Colonic mucosa (tissue), 4 donors: ENCODE results near the gene PYGM. TPM values are rescaled to one million over a fixed set of nuclear protein-coding genes. Genes with fewer than 3 reads are reported as not detected.

ENCODE experiments used
- DNase-seq: peaks from one replicate; pipeline ENCODE4 v3.0.0-alpha.2; 2020
- H3K27ac ChIP-seq: fragments of 200-600 bp; one replicate; pipeline ENCODE4 v1.8.0; 2021
- H3K27me3 ChIP-seq: fragments of 200-600 bp; one replicate; pipeline ENCODE4 v1.8.0; 2021
- H3K36me3 ChIP-seq: fragments of 200-600 bp; one replicate; pipeline ENCODE4 v1.8.0; 2021
- H3K4me1 ChIP-seq: fragments of 200-600 bp; one replicate; pipeline ENCODE4 v1.8.0; 2021; ENCODE audit warnings: mild to moderate bottlenecking
- H3K4me3 ChIP-seq: fragments of 200-600 bp; one replicate; pipeline ENCODE4 v1.8.0; 2021
- H3K9ac ChIP-seq, 2 donors: one replicate each; pipeline ENCODE4 v1.7.0; 2013; ENCODE audit warnings: control low read depth in 2 of 2, low read depth in 2 of 2, low read length in 2 of 2
- H3K9me3 ChIP-seq: fragments of 200-600 bp; one replicate; pipeline ENCODE4 v1.8.0; 2021
- CTCF ChIP-seq: fragments of 200-600 bp; IDR thresholded peaks from one replicate; pipeline ENCODE4 v1.8.0; 2022; ENCODE audit warnings: antibody characterized with exemption, mild to moderate bottlenecking
- intact Hi-C: fragments of 100-400 bp; cut with DNase I; formaldehyde crosslinking; loops from one replicate; pipeline ENCODE4 v1.14.1; 2022
- total RNA-seq, 2 donors: library from RNA; stranded (reverse); fragmentation: NEBNext Ultra II Directional in 1 of 2; extraction: Animal tissue kit (Norgen Biotek cat#: 25700) in 1 of 2; gene quantifications; one replicate each; pipeline ENCODE4 v1.2.1, GENCODE V29; 2021
- donor health status: healthy.
- donor health status: DM: no; HTN: no; CAD: no.
- donor health status: DM: no; HTN: no; CAD: no.

The PYGM gene
- total RNA-seq, 2 donors from 2014 or later, result 1.6 to 2.7 TPM

- intact Hi-C loops, result no loop called here
- no peak for DNase-seq
- no peak for TF ChIP-seq CTCF
- Histone ChIP-seq H3K4me3 (no peak overlapping the region), H3K9me3 (no peaks in the 10 kb centered on the region), H3K9ac (no peak overlapping the region), H3K4me1 (peaks cover 15% of the 10 kb centered on the region), H3K36me3 (no peaks in the 10 kb centered on the region), H3K27ac (no peak overlapping the region), H3K27me3 (no peaks in the 10 kb centered on the region)
Measured at GRCh38 chr11:64800303-64801157, 40.8 kb upstream of the PYGM start.

- peaks cover 15% of the 10 kb centered on the region for H3K4me1 ChIP-seq
- H3K27me3 ChIP-seq, result no peaks in the 10 kb centered on the region
- no peak for DNase-seq
- no peak overlapping the region for H3K27ac ChIP-seq
- no peaks in the 10 kb centered on the region for H3K36me3 ChIP-seq
- no peaks in the 10 kb centered on the region for H3K9me3 ChIP-seq
- H3K9ac ChIP-seq, result no peak overlapping the region
- intact Hi-C loops, result no loop called here
- TF ChIP-seq CTCF, result no peak
- H3K4me3 ChIP-seq, result no peak overlapping the region
Measured at GRCh38 chr11:64799623-64800302, 40.0 kb upstream of the PYGM start.

- Histone ChIP-seq H3K4me3 (no peak overlapping the region), H3K27ac (no peak overlapping the region), H3K36me3 (no peaks in the 10 kb centered on the region), H3K27me3 (no peaks in the 10 kb centered on the region), H3K9ac (no peak overlapping the region), H3K4me1 (peaks cover 15% of the 10 kb centered on the region), H3K9me3 (no peaks in the 10 kb centered on the region)
- DNase-seq, result no peak
- intact Hi-C loops, result no loop called here
- TF ChIP-seq CTCF, result no peak
Measured at GRCh38 chr11:64799256-64799622, 39.5 kb upstream of the PYGM start.

GRCh38 chr11:64796757-64797541 is 37.2 kb upstream of the PYGM start:
- intact Hi-C loops, result no loop called here
- Histone ChIP-seq H3K27ac (no peak overlapping the region), H3K36me3 (no peaks in the 10 kb centered on the region), H3K9me3 (no peaks in the 10 kb centered on the region), H3K27me3 (no peaks in the 10 kb centered on the region), H3K4me1 (peaks cover 3% of the 10 kb centered on the region), H3K4me3 (no peak overlapping the region), H3K9ac (no peak overlapping the region)
- no peak for DNase-seq
- TF ChIP-seq CTCF, result no peak

GRCh38 chr11:64796047-64796756 is 36.4 kb upstream of the PYGM start:
- H3K27ac ChIP-seq, result no peak overlapping the region
- TF ChIP-seq CTCF, result no peak
- H3K9ac ChIP-seq, result no peak overlapping the region
- DNase-seq, result no peak
- no peaks in the 10 kb centered on the region for H3K27me3 ChIP-seq
- H3K9me3 ChIP-seq, result no peaks in the 10 kb centered on the region
- H3K4me3 ChIP-seq, result no peak overlapping the region
- H3K4me1 ChIP-seq, result no peaks in the 10 kb centered on the region
- intact Hi-C loops, result no loop called here
- no peaks in the 10 kb centered on the region for H3K36me3 ChIP-seq
